IPS DF 4.7 (cell line): ENCODE results near the gene PRTN3.
"Not testable (repeated sequence)": the region's sequence is repeated elsewhere in the genome, so short reads cannot be mapped to it uniquely, and the experiment has no call there.

ENCODE experiments used
- DNase-seq: peaks from one replicate; pipeline ENCODE4 v3.0.0-alpha.2; 2013; ENCODE audit warnings: low spot score; ENCODE audit errors: extremely low read depth

PRTN3 gene

GRCh38 chr19:843836-844545, 3.2 kb downstream of the PRTN3 start:
- no peak for DNase-seq

GRCh38 chr19:844546-844971, 3.8 kb downstream of the PRTN3 start:
- DNase-seq = no peak

GRCh38 chr19:845707-846521, 5.1 kb downstream of the PRTN3 start:
- DNase-seq = no peak

- DNase-seq = no peak
These were observed 7.7 kb downstream of the PRTN3 start for GRCh38 chr19:848386-848921.

GRCh38 chr19:849195-849594, 8.4 kb downstream of the PRTN3 start:
- not testable (repeated sequence) for DNase-seq

- no peak for DNase-seq
These were observed 9.6 kb downstream of the PRTN3 start for GRCh38 chr19:850221-850978.

- no peak for DNase-seq
These were observed 10.2 kb downstream of the PRTN3 start for GRCh38 chr19:850979-851335.

GRCh38 chr19:852136-853013, 11.6 kb downstream of the PRTN3 start, which contains the start of gene ELANE:
Gene ELANE (plus strand): TSS chr19:852303. CDS start chr19:852329, 26 bp downstream.
- no peak for DNase-seq

GRCh38 chr19:853014-853585, 12.3 kb downstream of the PRTN3 start:
- DNase-seq = no peak

GRCh38 chr19:853614-854220, 12.9 kb downstream of the PRTN3 start:
- not testable (repeated sequence) for DNase-seq

- DNase-seq = no peak
These were observed 13.8 kb downstream of the PRTN3 start for GRCh38 chr19:854549-854948.

GRCh38 chr19:855142-855541, 14.3 kb downstream of the PRTN3 start:
- DNase-seq = no peak

- no peak for DNase-seq
These were observed 14.8 kb downstream of the PRTN3 start for GRCh38 chr19:855566-856120.

- no peak for DNase-seq
These were observed 17.5 kb downstream of the PRTN3 start for GRCh38 chr19:858284-858683.

- no peak for DNase-seq
These were observed 18.4 kb downstream of the PRTN3 start, which contains the start of gene CFD for GRCh38 chr19:858868-859843. Gene CFD (plus strand): TSS chr19:859664. CDS start chr19:859690, 26 bp downstream.

GRCh38 chr19:861141-861755, 20.4 kb downstream of the PRTN3 start:
- no peak for DNase-seq

GRCh38 chr19:861756-862580, 21.2 kb downstream of the PRTN3 start:
- DNase-seq = peak; percentile 51
